Ammon's horn (tissue), 1 donor: ENCODE measurements around the gene SLITRK5.

Experiments used
- DNase-seq: peaks from one replicate; pipeline ENCODE4 v3.0.0-alpha.2; 2016; ENCODE audit warnings: low spot score

The SLITRK5 gene

GRCh38 chr13:87671031-87671752 is at the start of gene SLITRK5:
SLITRK5 (plus strand) TSS chr13:87671371; CDS start chr13:87675389, 4,018 bp downstream.
- DNase-seq, result peak; percentile 91

GRCh38 chr13:87622971-87623370 is 48.2 kb upstream of the SLITRK5 start:
- no peak for DNase-seq

GRCh38 chr13:87656306-87656705 is 14.9 kb upstream of the SLITRK5 start:
- no peak for DNase-seq

GRCh38 chr13:87661471-87661870 is 9.7 kb upstream of the SLITRK5 start:
- DNase-seq, result peak; percentile 59

- no peak for DNase-seq
Measured at GRCh38 chr13:87666831-87667230, 4.3 kb upstream of the SLITRK5 start.

- DNase-seq, result no peak
Measured at GRCh38 chr13:87667686-87668085, 3.5 kb upstream of the SLITRK5 start.

- peak; percentile 68 for DNase-seq
Measured at GRCh38 chr13:87669379-87669978, 1.7 kb upstream of the SLITRK5 start.

GRCh38 chr13:87671753-87672605 is 808 bp downstream of the SLITRK5 start:
- peak; percentile 25 for DNase-seq

GRCh38 chr13:87674247-87674738 is 3.1 kb downstream of the SLITRK5 start:
- DNase-seq, result no peak

- no peak for DNase-seq
Measured at GRCh38 chr13:87675851-87676250, 4.7 kb downstream of the SLITRK5 start.

GRCh38 chr13:87676254-87677042 is 5.3 kb downstream of the SLITRK5 start:
- no peak for DNase-seq

- DNase-seq, result no peak
Measured at GRCh38 chr13:87677043-87677495, 5.9 kb downstream of the SLITRK5 start.

- no peak for DNase-seq
Measured at GRCh38 chr13:87677496-87678371, 6.6 kb downstream of the SLITRK5 start.

- no peak for DNase-seq
Measured at GRCh38 chr13:87678372-87678752, 7.2 kb downstream of the SLITRK5 start.

- DNase-seq, result no peak
Measured at GRCh38 chr13:87680298-87680697, 9.1 kb downstream of the SLITRK5 start.

- no peak for DNase-seq
Measured at GRCh38 chr13:87684850-87685742, 13.9 kb downstream of the SLITRK5 start.

- DNase-seq, result no peak
Measured at GRCh38 chr13:87696458-87696857, 25.3 kb downstream of the SLITRK5 start.

- DNase-seq, result no peak
Measured at GRCh38 chr13:87698268-87698667, 27.1 kb downstream of the SLITRK5 start.

GRCh38 chr13:87709947-87710346 is 38.8 kb downstream of the SLITRK5 start:
- DNase-seq, result no peak

- DNase-seq, result no peak
Measured at GRCh38 chr13:87712012-87712411, 40.8 kb downstream of the SLITRK5 start.
